PC-3 (cell line): ENCODE data around the gene SART3. TPM values are rescaled to one million over a fixed set of nuclear protein-coding genes. Genes with fewer than 3 reads are reported as not detected.

Experiments
- ATAC-seq: fragments of 200-7000 bp; cut with Tn5 transposase; 2 replicates; pipeline ENCODE4 v1.9.1; 2020; ENCODE audit warnings: mild to moderate bottlenecking, moderate library complexity
- BruUV-seq: library from RNA; stranded (reverse); fragments of 400-500 nt; replicated peaks from 2 replicates; lab custom pipeline; 2021; lab: Mats Ljungman, UMichigan
- CTCF ChIA-PET: fragments of 300-600 bp; sonication (Branson Sonifier 250); formaldehyde crosslinking; loops from one replicate; lab custom pipeline; 2022; ENCODE audit warnings: antibody characterized with exemption; lab: Charles Lee
- POLR2A ChIA-PET: fragments of 300-600 bp; sonication (Branson Sonifier 250); formaldehyde crosslinking; loops from one replicate; lab custom pipeline; 2022; ENCODE audit warnings: antibody characterized with exemption; ENCODE audit not compliant: unreplicated experiment; lab: Charles Lee
- DNase-seq: peaks from one replicate; pipeline ENCODE4 v3.0.0-alpha.2; 2015
- H2AFZ ChIP-seq: fragments of 300-600 bp; sonication (generic); 2 replicates; pipeline ENCODE4 v1.6.0; 2016; ENCODE audit warnings: antibody characterized with exemption, low read length
- H3F3A ChIP-seq: fragments of 300-600 bp; sonication (generic); one replicate; pipeline ENCODE4 v1.6.0; 2017; ENCODE audit warnings: antibody characterized with exemption, low read length, control low read depth, mild to moderate bottlenecking; ENCODE audit not compliant: unreplicated experiment
- H3K27ac ChIP-seq: fragments of 300-600 bp; sonication (generic); 2 replicates; pipeline ENCODE4 v1.5.1; 2016; ENCODE audit warnings: mild to moderate bottlenecking, low read length
- H3K27me3 ChIP-seq: fragments of 300-600 bp; sonication (generic); 2 replicates; pipeline ENCODE4 v1.6.1; 2016; ENCODE audit warnings: low read length, mixed read lengths
- H3K36me3 ChIP-seq: fragments of 300-600 bp; sonication (generic); 2 replicates; pipeline ENCODE4 v1.6.1; 2016; ENCODE audit warnings: low read depth, mixed run types, low read length, mixed read lengths
- H3K4me1 ChIP-seq: fragments of 300-600 bp; sonication (generic); 2 replicates; pipeline ENCODE4 v1.5.1; 2016; ENCODE audit warnings: low read length; ENCODE audit not compliant: insufficient read depth
- H3K4me2 ChIP-seq: fragments of 300-600 bp; sonication (generic); 2 replicates; pipeline ENCODE4 v1.6.0; 2016; ENCODE audit warnings: low read length
- H3K4me3 ChIP-seq: fragments of 300-600 bp; sonication (generic); 2 replicates; pipeline ENCODE4 v1.5.1; 2016; ENCODE audit warnings: mild to moderate bottlenecking, low read length, mixed read lengths
- H3K79me2 ChIP-seq: fragments of 300-600 bp; sonication (generic); 2 replicates; pipeline ENCODE4 v1.6.1; 2017; ENCODE audit warnings: low read length, mixed read lengths
- H3K9ac ChIP-seq: fragments of 300-600 bp; sonication (generic); 2 replicates; pipeline ENCODE4 v1.6.0; 2016; ENCODE audit warnings: mild to moderate bottlenecking, low read length
- H3K9me2 ChIP-seq: fragments of 300-600 bp; sonication (generic); replicated peaks from 2 replicates; pipeline ENCODE4 v1.6.1; 2016; ENCODE audit warnings: mixed run types, low read length, mixed read lengths
- H3K9me3 ChIP-seq: fragments of 300-600 bp; sonication (generic); 2 replicates; pipeline ENCODE4 v1.6.1; 2016; ENCODE audit warnings: low read length, mixed read lengths
- H4K20me1 ChIP-seq: fragments of 300-600 bp; sonication (generic); 2 replicates; pipeline ENCODE4 v1.6.1; 2016; ENCODE audit warnings: low read length, mixed read lengths
- EZH2 ChIP-seq: fragments of 300-600 bp; sonication (generic); IDR thresholded peaks from one replicate; pipeline ENCODE4 v1.6.1; 2017; ENCODE audit warnings: antibody characterized with exemption, mild to moderate bottlenecking, low read length; ENCODE audit not compliant: unreplicated experiment
- EZH2phosphoT487 ChIP-seq: fragments of 300-600 bp; sonication (generic); IDR thresholded peaks from 2 replicates; pipeline ENCODE4 v1.6.1; 2018; ENCODE audit warnings: mild to moderate bottlenecking, antibody characterized with exemption, low read length, borderline replicate concordance
- intact Hi-C: fragments of 100-400 bp; cut with micrococcal nuclease; formaldehyde crosslinking; loops from 2 replicates; pipeline ENCODE4 v1.9.0; 2023
- total RNA-seq: library from RNA; depleted of rRNA; stranded (reverse); fragments of >200 nt; gene quantifications from 2 replicates; pipeline ENCODE4 v1.2.3, GENCODE V29; 2014
- TF ChIP-seq, protein P1 (sequence below): fragments of 300-600 bp; sonication (generic); conservative IDR thresholded peaks from 2 replicates; pipeline ENCODE4 v1.5.1; 2017; ENCODE audit warnings: antibody characterized with exemption, low read depth, mild to moderate bottlenecking, low read length

The SART3 gene
- total RNA-seq, 1 experiment from 2014 or later, result 165 TPM

DNA sequence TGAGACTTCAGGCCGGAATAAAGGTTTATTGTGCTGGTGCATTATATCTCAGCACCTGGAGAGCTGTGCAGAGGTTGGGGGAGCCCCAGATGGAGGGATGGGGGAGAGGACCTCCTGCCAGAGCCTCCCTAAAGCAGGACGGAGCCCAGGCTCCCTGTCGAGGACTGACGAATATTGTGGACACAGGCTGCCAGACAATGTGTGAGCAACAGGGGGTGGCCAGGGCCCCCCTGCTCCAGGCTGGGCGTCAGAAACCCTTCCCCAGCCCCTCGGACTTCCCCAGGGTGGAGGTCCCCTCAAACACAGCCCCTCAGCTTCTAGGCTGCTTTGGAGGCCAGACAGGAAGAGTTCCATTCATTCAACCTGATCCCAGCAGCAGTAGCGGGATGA, 28.9 kb upstream of the SART3 start:
- POLR2A ChIA-PET, result no interaction called here
- Histone ChIP-seq H3F3A (no peaks in the 10 kb centered on the region), H3K27me3 (no peaks in the 10 kb centered on the region), H3K4me1 (no peaks in the 10 kb centered on the region), H4K20me1 (no peaks in the 10 kb centered on the region), H3K27ac (no peak overlapping the region), H2AFZ (no peak overlapping the region), H3K4me3 (no peak overlapping the region), H3K79me2 (no peaks in the 10 kb centered on the region), H3K9me2 (no peaks in the 10 kb centered on the region), H3K36me3 (no peaks in the 10 kb centered on the region), H3K9ac (no peak overlapping the region), H3K4me2 (no peak overlapping the region), H3K9me3 (no peaks in the 10 kb centered on the region)
- intact Hi-C loops, result no loop called here
- CTCF ChIA-PET, result no interaction called here
- TF ChIP-seq, protein P1, sequence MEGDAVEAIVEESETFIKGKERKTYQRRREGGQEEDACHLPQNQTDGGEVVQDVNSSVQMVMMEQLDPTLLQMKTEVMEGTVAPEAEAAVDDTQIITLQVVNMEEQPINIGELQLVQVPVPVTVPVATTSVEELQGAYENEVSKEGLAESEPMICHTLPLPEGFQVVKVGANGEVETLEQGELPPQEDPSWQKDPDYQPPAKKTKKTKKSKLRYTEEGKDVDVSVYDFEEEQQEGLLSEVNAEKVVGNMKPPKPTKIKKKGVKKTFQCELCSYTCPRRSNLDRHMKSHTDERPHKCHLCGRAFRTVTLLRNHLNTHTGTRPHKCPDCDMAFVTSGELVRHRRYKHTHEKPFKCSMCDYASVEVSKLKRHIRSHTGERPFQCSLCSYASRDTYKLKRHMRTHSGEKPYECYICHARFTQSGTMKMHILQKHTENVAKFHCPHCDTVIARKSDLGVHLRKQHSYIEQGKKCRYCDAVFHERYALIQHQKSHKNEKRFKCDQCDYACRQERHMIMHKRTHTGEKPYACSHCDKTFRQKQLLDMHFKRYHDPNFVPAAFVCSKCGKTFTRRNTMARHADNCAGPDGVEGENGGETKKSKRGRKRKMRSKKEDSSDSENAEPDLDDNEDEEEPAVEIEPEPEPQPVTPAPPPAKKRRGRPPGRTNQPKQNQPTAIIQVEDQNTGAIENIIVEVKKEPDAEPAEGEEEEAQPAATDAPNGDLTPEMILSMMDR, result no peak
- TF ChIP-seq EZH2phosphoT487 (no peak), EZH2 (no peak)
- BruUV-seq, result no TSS peak
- ATAC-seq (no peak), DNase-seq (no peak)

DNA sequence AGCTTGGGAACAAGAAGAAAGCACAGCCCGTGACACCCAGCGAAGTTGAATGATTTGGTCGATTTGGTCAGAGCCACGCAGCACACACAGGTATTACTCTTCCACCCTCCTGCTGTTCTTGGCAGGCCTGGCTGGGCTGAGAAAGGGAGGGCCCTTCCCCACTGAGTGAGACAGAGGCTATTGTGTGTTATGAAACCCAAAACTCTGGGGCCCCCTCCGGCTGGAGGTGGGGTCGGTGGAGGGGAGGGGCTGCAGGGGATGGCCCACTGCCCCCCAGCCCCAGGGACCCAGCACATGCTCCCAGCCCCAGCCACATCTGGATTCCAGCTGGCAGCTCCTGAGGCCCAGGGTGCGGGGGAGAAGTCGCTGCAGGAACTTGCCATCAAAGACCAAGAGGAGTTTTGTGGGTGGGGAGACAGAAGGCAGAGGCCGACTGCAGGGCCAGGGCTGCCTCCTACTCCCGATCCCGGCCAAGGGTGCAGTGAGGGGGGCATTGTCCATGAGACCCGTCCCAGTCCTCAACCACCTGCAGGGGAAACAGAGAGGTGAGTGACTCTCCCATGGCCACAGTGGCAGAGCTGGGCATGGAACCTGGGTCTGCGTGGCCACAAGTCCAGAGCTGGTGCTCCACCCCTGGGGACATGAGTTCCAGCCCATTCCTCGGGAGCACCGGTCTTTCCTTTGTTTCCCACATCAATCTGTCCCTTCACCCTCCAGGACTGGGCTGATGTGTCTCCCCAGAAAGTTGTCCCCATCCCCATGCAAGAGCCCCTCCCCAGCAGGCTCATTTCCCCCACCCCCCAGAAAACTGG, 28.3 kb upstream of the SART3 start:
- ChIA-PET POLR2A (no interaction called here), CTCF (no interaction called here)
- Histone ChIP-seq H3F3A (no peaks in the 10 kb centered on the region), H3K79me2 (no peaks in the 10 kb centered on the region), H3K4me3 (no peak overlapping the region), H3K9ac (no peak overlapping the region), H3K4me2 (no peak overlapping the region), H2AFZ (no peak overlapping the region), H3K27ac (no peak overlapping the region), H4K20me1 (no peaks in the 10 kb centered on the region), H3K9me3 (no peaks in the 10 kb centered on the region), H3K27me3 (no peaks in the 10 kb centered on the region), H3K4me1 (no peaks in the 10 kb centered on the region), H3K9me2 (no peaks in the 10 kb centered on the region), H3K36me3 (no peaks in the 10 kb centered on the region)
- ATAC-seq (peak; percentile 48; the same call in 1 of the 2 replicates), DNase-seq (no peak)
- no peak for TF ChIP-seq EZH2phosphoT487
- no peak for TF ChIP-seq EZH2
- TF ChIP-seq, protein P1, result no peak
- no TSS peak for BruUV-seq
- intact Hi-C loops, result no loop called here

DNA sequence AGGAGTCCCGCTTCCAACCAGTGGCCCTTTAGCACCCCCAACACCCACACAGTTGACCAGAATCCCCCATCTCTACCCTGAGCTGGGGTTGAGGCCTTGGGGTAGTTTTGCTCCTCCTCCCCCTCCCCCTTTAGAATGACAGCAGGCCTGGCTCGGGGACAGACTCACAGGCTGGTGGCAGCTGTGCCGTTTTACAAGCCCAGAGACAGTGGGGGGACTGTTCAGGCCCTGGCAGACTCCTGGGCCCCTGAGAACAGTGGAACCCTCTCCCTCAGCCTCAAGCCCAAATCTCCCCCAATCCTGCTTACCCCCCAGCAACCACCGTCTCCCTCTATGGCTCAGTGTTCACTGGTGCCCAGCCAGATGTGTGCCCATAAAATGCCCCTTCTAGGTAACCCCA, 26.9 kb upstream of the SART3 start:
- H3K4me1 ChIP-seq, result no peaks in the 10 kb centered on the region
- ChIA-PET POLR2A (no interaction called here), CTCF (no interaction called here)
- no peaks in the 10 kb centered on the region for H3F3A ChIP-seq
- ATAC-seq (no peak), DNase-seq (no peak)
- no peaks in the 10 kb centered on the region for H3K9me3 ChIP-seq
- TF ChIP-seq EZH2phosphoT487 (no peak), EZH2 (no peak)
- TF ChIP-seq, protein P1, result no peak
- no peaks in the 10 kb centered on the region for H3K9me2 ChIP-seq
- no peak overlapping the region for H3K4me3 ChIP-seq
- H3K9ac ChIP-seq, result no peak overlapping the region
- H3K36me3 ChIP-seq, result no peaks in the 10 kb centered on the region
- intact Hi-C loops, result no loop called here
- H3K27me3 ChIP-seq, result no peaks in the 10 kb centered on the region
- H4K20me1 ChIP-seq, result no peaks in the 10 kb centered on the region
- no peak overlapping the region for H3K27ac ChIP-seq
- no peaks in the 10 kb centered on the region for H3K79me2 ChIP-seq
- no peak overlapping the region for H2AFZ ChIP-seq
- H3K4me2 ChIP-seq, result no peak overlapping the region
- BruUV-seq, result no TSS peak
